ENCODE measurements around the gene RASAL2. TPM values are rescaled to one million over a fixed set of nuclear protein-coding genes. Genes with fewer than 3 reads are reported as not detected.

The RASAL2 gene
- total RNA-seq, 1 donor from 2014 or later, result 44.2 TPM

DNA sequence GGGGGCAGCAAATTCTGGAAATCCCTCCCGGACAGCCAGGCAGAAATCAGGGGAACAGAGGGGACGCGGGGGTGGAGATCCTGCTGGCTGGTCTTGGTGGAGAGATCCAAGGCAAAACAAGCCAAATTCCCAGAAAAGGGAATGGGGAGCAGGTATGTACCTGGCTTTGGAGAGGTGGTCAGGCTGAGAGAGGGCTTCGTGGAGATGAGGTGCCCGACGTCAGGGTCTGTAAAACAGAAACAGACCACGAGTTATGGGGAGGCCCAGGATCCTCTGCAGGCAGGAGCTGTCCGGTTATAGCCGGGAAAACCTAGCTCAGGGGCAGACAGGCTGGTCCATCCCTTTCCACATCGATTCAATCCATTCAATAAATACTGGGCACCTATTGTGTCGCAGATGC is 398.4 kb downstream of the RASAL2 start:
- H3K4me3 ChIP-seq (ENCODE audit: insufficient read depth, low read depth, low read length), result no peak overlapping the region
- H2AFZ ChIP-seq (ENCODE audit: low read depth, low read length), result no peak overlapping the region
- H3K4me1 ChIP-seq (ENCODE audit: insufficient read depth, low read length), result no peaks in the 10 kb centered on the region
- DNase-seq (ENCODE audit: low read depth) (no peak), FAIRE-seq (no peak)
- no peaks in the 10 kb centered on the region for H3K9me3 ChIP-seq (ENCODE audit: insufficient read depth, low read depth, low read length)
- Mint-ChIP-seq H3K4me1 (ENCODE audit: low read depth, unreplicated experiment) (peaks cover 3% of the 10 kb centered on the region), H3K4me3 (ENCODE audit: unreplicated experiment) (no peak overlapping the region), H3K27ac (ENCODE audit: unreplicated experiment) (no peak overlapping the region), H3K36me3 (ENCODE audit: low read depth, unreplicated experiment) (no peaks in the 10 kb centered on the region), H3K9me3 (ENCODE audit: unreplicated experiment) (no peaks in the 10 kb centered on the region), H3K27me3 (ENCODE audit: low read depth, unreplicated experiment) (peaks cover 25% of the 10 kb centered on the region)
- no peak overlapping the region for H3K27ac ChIP-seq (ENCODE audit: low read depth, low read length)
- no peaks in the 10 kb centered on the region for H3K36me3 ChIP-seq (ENCODE audit: insufficient read depth, low read length)
- no peak overlapping the region for H3K4me2 ChIP-seq (ENCODE audit: low read length)
- TF ChIP-seq, protein P1, sequence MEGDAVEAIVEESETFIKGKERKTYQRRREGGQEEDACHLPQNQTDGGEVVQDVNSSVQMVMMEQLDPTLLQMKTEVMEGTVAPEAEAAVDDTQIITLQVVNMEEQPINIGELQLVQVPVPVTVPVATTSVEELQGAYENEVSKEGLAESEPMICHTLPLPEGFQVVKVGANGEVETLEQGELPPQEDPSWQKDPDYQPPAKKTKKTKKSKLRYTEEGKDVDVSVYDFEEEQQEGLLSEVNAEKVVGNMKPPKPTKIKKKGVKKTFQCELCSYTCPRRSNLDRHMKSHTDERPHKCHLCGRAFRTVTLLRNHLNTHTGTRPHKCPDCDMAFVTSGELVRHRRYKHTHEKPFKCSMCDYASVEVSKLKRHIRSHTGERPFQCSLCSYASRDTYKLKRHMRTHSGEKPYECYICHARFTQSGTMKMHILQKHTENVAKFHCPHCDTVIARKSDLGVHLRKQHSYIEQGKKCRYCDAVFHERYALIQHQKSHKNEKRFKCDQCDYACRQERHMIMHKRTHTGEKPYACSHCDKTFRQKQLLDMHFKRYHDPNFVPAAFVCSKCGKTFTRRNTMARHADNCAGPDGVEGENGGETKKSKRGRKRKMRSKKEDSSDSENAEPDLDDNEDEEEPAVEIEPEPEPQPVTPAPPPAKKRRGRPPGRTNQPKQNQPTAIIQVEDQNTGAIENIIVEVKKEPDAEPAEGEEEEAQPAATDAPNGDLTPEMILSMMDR (IDR thresholded peaks at IDR 0.05; ENCODE audit: insufficient read depth, low read depth, low read length), result no peak
- no peak for TF ChIP-seq EZH2 (IDR thresholded peaks at IDR 0.05; ENCODE audit: insufficient read depth, low read length)
- no peaks in the 10 kb centered on the region for H3K27me3 ChIP-seq (ENCODE audit: insufficient read depth, low read length)
- no peaks in the 10 kb centered on the region for H4K20me1 ChIP-seq (ENCODE audit: insufficient read depth, low read length)
- H3K79me2 ChIP-seq (ENCODE audit: insufficient read depth, low read length), result no peaks in the 10 kb centered on the region
- H3K9ac ChIP-seq (ENCODE audit: low read length), result no peak overlapping the region

DNA sequence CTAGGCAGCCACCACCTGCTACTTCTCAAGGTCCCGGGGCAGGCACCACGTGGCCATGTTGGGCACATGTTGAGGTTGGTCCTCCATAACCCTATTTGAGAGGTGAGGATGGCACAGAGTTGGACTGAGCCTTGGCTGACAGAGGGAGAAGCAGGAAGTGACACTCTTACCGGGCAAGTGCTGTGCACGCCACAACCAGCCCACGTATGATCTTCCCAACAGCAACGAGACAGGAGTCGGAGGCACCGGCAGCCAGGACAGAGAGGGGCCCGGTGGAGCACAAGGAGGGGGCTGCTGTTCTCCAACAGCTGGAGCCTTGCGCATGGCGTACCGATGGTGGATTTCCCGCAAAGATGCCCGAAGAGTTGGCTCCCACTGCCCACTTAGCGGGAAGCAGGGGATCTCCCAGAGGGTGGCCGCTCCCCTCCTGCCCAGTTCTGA is 399.4 kb downstream of the RASAL2 start:
- Histone ChIP-seq H3K79me2 (ENCODE audit: insufficient read depth, low read length) (no peaks in the 10 kb centered on the region), H3K4me3 (ENCODE audit: insufficient read depth, low read depth, low read length) (no peak overlapping the region), H3K9me3 (ENCODE audit: insufficient read depth, low read depth, low read length) (no peaks in the 10 kb centered on the region), H3K4me1 (ENCODE audit: insufficient read depth, low read length) (no peaks in the 10 kb centered on the region), H3K36me3 (ENCODE audit: insufficient read depth, low read length) (no peaks in the 10 kb centered on the region), H3K27me3 (ENCODE audit: insufficient read depth, low read length) (no peaks in the 10 kb centered on the region), H2AFZ (ENCODE audit: low read depth, low read length) (no peak overlapping the region), H4K20me1 (ENCODE audit: insufficient read depth, low read length) (no peaks in the 10 kb centered on the region), H3K4me2 (ENCODE audit: low read length) (no peak overlapping the region), H3K27ac (ENCODE audit: low read depth, low read length) (no peak overlapping the region), H3K9ac (ENCODE audit: low read length) (no peak overlapping the region)
- peaks cover 25% of the 10 kb centered on the region for H3K27me3 Mint-ChIP-seq (ENCODE audit: low read depth, unreplicated experiment)
- H3K36me3 Mint-ChIP-seq (ENCODE audit: low read depth, unreplicated experiment), result no peaks in the 10 kb centered on the region
- TF ChIP-seq, protein P1 (IDR thresholded peaks at IDR 0.05; ENCODE audit: insufficient read depth, low read depth, low read length), result no peak
- no peak for TF ChIP-seq EZH2 (IDR thresholded peaks at IDR 0.05; ENCODE audit: insufficient read depth, low read length)
- no peaks in the 10 kb centered on the region for H3K4me1 Mint-ChIP-seq (ENCODE audit: low read depth, unreplicated experiment)
- no peak for FAIRE-seq
- no peak overlapping the region for H3K27ac Mint-ChIP-seq (ENCODE audit: unreplicated experiment)
- DNase-seq (ENCODE audit: low read depth), result no peak
- no peaks in the 10 kb centered on the region for H3K9me3 Mint-ChIP-seq (ENCODE audit: unreplicated experiment)
- no peak overlapping the region for H3K4me3 Mint-ChIP-seq (ENCODE audit: unreplicated experiment)

DNA sequence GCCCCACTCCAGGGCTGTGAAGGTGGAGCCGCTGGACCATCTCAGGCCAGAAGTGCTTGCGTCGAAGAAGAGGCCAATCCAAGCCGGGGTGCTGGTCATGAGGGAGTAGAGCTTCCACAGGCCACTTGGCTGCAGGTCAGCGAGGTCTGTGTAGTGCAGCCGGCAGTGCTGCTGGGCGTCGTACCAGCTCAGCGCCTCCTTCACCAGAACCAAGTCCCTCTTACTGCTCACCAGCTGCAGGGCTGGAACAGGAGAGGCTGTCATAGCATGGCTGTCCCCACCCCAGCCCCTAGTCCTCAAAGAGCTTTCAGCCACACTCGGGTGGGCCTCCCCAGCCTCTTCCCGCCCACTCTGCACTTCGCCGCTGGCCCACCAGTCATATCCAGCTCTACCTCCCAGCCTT is 400.7 kb downstream of the RASAL2 start:
- TF ChIP-seq EZH2 (IDR thresholded peaks at IDR 0.05; ENCODE audit: insufficient read depth, low read length), result no peak
- TF ChIP-seq, protein P1 (IDR thresholded peaks at IDR 0.05; ENCODE audit: insufficient read depth, low read depth, low read length), result no peak
- no peaks in the 10 kb centered on the region for H3K36me3 Mint-ChIP-seq (ENCODE audit: low read depth, unreplicated experiment)
- no peak overlapping the region for H3K4me3 ChIP-seq (ENCODE audit: insufficient read depth, low read depth, low read length)
- H3K4me1 ChIP-seq (ENCODE audit: insufficient read depth, low read length), result no peaks in the 10 kb centered on the region
- no peak overlapping the region for H3K27ac Mint-ChIP-seq (ENCODE audit: unreplicated experiment)
- no peaks in the 10 kb centered on the region for H3K27me3 ChIP-seq (ENCODE audit: insufficient read depth, low read length)
- H3K4me3 Mint-ChIP-seq (ENCODE audit: unreplicated experiment), result no peak overlapping the region
- H3K9ac ChIP-seq (ENCODE audit: low read length), result no peak overlapping the region
- no peak for DNase-seq (ENCODE audit: low read depth)
- H3K27me3 Mint-ChIP-seq (ENCODE audit: low read depth, unreplicated experiment), result peaks cover 25% of the 10 kb centered on the region
- no peaks in the 10 kb centered on the region for H3K9me3 ChIP-seq (ENCODE audit: insufficient read depth, low read depth, low read length)
- no peak for FAIRE-seq
- H3K27ac ChIP-seq (ENCODE audit: low read depth, low read length), result no peak overlapping the region
- no peaks in the 10 kb centered on the region for H4K20me1 ChIP-seq (ENCODE audit: insufficient read depth, low read length)
- no peaks in the 10 kb centered on the region for H3K4me1 Mint-ChIP-seq (ENCODE audit: low read depth, unreplicated experiment)
- no peak overlapping the region for H3K4me2 ChIP-seq (ENCODE audit: low read length)
- H3K79me2 ChIP-seq (ENCODE audit: insufficient read depth, low read length), result no peaks in the 10 kb centered on the region
- no peaks in the 10 kb centered on the region for H3K9me3 Mint-ChIP-seq (ENCODE audit: unreplicated experiment)
- no peaks in the 10 kb centered on the region for H3K36me3 ChIP-seq (ENCODE audit: insufficient read depth, low read length)
- H2AFZ ChIP-seq (ENCODE audit: low read depth, low read length), result no peak overlapping the region
